Limb (tissue), 2 donors: ENCODE results near the gene RBL1.
"Not testable (repeated sequence)": the region's sequence is repeated elsewhere in the genome, so short reads cannot be mapped to it uniquely, and the experiment has no call there.

Experiments used
- DNase-seq, 2 donors: peaks; one replicate each; pipeline ENCODE4 v3.0.0-alpha.2; 2016; ENCODE audit errors: extremely low spot score in 2 of 2

RBL1 gene

DNA sequence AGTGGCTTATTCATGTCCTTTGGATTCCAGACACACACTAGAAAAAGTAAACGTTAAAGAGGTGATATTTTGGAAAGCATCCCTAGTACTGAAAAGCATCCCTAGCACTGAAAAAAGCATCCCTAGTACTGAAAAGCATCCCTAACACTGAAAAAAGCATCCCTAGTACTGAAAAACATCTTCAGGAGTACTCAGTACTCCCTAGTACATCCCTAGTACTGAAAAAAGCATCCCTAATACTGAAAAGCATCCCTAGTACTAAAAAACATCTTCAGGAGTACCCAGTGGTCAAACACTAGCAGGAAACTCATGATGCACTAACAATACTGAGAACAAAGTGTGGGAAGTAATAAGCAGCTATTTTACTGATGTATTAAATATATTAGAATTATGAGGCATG, 98.7 kb downstream of the RBL1 start:
- DNase-seq: no peak

DNA sequence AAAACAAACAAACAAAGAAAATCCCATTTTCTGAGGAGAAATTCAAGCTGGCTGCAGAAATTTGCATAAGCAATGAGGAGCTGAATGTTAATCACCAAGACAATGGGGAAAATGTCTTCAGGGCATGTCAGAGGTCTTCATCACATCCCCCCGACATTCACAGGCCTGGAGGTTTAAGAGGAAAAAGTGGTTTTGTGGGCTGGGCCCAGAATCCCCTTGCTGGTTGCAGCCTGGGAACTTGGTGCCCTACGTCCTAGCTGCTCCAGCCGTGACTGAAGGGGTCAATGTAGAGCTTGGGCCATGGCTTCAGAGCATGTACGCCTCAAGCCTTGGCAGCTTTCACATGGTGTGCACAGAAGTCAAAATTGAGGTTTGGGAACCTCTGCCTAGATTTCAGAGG, 101.6 kb downstream of the RBL1 start:
- DNase-seq: not testable (repeated sequence)

DNA sequence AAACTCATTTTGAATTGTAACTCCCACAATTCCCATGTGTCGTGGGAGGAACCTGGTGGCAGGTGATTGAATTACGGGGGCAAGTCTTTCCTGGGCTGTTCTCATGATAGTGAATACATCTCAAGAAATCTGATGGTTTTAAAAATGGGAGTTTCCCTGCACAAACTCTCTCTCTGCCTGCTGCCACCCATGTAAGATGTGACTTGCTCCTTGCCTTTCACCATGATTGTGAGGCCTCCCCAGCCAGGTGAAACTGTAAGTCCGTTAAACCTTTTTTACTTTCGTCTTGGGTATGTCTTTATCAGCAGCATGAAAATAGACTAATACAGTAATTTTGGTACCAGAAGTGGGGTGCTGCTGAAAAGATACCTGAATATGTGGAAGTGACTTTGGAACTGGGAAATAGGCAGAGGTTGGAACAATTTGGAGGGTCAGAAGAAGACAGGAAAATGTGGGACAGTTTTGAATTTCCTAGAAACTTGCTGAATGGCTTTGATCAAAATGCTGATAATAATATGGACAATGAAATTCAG, 102.9 kb downstream of the RBL1 start:
- no peak for DNase-seq

DNA sequence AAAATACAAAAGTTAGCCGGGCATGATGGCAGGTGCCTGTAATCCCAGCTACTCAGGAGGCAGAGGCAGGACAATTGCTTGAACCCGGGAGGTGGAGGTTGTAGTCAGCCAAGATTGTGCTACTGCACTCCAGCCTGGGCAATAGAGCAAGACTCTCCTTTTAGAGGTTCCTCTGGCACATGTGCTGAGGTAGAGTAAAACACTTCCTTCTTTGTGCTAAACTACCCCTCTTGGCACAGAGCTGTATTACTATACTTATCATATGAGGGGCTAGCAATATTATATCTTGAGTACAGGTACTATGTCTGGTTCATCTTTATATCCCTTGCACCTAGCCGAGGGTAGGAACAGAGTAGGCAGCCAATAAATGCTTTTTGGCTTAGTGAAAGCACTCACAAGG, 104.1 kb downstream of the RBL1 start:
- DNase-seq: no peak

DNA sequence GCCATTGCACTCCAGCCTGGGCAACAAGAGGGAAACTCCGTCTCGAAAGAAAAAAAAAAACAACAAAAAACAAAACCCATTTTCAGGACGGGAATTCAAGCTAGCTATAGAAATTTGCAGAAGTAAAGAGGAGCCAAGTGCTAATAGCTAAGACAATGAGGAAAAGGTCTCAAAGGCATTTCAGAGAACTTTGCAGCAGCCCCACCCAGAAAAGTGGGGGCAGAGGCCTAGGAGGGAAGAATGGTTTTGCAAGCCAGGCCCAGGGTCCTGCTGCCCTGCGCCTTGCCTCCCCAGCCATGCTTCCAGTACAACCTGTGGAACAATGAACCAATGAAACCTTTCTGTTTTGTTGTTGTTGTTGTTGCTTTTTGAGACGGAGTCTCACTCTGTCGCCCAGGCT, 106.0 kb downstream of the RBL1 start:
- DNase-seq: no peak

DNA sequence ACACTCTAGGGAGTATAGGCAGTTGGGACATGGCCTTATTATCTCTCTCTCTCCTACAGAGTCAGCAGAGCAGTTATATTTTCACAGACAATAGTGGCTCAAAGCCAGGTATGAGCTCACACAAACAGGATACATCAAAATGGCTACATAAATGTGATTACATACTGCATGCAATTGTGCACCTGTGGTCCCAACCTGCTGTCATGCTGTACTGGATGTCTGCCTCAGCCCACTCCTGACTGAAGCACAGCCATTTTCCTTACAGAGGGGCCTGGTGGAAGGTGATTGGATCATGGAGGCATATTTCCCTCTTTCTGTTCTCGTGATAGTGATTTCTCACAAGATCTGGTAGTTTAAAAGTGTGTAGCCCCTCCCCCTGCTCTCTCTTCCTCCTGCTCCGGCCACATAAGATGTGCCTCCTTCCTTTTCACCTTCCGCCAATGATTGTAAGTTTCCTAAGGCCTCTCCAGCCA, 107.3 kb downstream of the RBL1 start:
- no peak for DNase-seq

DNA sequence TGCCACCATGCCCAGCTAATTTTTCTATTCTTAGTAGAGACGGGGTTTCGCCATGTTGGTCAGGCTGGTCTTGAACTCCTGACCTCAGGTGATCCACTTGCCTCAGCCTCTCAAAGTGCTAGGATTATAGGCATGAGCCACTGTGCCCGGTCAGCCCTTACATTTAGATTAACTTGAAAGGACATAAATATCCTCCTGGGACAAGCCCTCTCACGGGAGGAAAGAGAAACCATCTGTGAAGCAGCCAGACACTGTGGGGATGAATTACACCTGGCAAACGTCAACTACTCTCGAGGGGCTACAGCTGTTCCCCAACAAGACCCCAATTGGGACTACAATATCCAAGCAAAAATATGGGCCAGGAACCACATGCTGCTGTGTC, 111.5 kb downstream of the RBL1 start:
- no peak for DNase-seq

DNA sequence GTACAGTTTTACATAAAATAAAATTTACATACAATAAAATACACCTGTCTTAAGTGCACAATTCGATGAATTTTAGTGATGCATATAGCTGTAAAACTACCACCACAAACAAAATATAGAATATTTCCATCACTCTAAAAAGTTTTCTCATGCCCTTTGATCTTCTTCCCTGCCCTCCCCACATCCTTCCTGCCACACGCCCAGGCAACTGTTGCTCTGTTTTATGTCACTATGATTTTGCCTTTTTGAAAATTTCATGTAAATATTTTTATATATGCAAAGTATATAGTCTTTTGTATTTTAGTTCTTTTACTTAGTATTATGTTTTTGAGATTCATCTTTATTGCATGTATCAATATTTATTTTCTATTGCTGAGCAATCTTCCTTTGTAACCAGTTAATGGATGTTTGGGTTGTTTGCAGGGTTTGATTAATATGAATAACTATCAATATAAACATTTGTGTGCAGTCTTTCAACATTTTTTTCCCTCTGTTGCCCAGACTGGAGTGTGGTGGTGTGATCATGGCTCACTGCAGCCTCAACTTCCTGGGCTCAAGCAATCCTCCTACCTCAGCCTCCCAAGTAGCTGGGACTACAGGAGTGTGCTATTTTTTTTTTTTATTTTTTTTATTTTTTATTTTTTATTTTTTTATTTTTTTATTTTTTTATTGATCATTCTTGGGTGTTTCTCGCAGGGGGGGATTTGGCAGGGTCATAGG, 120.5 kb downstream of the RBL1 start:
- DNase-seq: no peak

DNA sequence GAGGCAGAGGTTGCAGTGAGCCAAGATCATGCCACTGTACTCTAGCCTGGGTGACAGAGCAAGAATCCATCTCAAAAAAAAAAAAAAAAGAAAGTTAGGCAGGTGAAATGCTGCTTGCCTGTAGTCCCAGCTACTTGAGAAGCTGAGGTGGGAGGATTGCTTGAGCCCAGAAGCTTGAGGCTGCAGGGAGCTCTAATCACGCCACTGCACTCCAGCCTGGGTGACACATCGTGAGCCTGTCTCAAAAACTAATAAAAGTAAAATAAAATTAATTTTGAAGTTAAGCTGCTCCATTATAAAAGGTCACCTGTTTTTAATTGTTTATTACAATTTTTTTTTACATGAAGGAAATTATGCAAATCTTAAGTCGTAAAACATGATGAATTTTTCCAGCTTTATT, 121.1 kb downstream of the RBL1 start:
- DNase-seq: no peak

DNA sequence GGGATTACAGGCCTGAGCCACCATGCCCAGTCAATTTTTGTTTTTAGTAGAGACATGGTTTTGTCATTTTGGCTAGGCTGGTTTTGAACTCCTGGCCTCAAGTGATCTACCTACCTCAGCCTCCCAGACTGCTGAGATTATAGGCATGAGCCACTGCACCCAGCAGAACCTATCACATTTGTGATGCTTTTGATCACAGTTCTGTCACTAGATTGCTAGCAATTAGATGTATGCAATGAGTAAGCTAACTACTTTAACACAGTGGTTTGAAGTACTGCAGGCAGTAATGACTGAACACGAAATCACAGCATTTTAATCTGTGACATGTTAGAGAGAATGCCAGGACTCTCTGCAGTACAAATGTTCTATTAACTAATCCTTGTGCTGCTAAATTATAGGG, 124.7 kb downstream of the RBL1 start:
- DNase-seq: no peak

DNA sequence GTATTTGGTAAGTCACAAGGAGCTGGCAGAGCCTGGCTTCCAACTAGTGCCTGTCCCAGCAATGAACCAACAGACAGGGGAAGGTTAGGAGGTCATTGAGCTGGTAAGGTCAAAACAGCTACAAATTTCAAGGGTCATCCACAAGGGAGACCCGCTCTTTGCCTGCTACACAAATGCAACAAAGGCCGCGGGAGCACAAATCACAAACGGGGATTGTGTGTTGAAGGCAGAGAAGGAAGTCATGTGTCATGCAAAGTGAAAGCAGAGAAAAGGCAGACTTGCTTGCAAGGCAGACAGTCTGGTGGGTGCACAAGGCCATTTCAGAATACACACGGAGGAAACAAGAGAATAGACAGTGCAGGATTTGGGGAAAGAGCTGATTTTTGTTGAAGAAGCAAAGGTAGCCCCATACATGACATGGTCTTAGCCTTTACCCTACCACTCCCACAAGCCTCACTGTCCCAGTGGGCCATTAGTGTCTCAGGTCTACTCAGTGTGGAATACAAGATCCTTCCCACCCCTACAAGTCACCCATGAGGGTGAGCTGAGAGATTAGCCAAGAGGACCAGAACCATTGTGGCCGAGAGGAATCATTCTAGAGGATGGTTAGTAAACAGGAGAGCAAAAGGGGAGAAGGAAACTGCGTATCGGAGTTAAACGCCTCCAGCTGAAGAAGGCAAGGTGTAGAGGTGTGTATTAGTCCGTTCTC, 126.2 kb downstream of the RBL1 start:
- no peak for DNase-seq

DNA sequence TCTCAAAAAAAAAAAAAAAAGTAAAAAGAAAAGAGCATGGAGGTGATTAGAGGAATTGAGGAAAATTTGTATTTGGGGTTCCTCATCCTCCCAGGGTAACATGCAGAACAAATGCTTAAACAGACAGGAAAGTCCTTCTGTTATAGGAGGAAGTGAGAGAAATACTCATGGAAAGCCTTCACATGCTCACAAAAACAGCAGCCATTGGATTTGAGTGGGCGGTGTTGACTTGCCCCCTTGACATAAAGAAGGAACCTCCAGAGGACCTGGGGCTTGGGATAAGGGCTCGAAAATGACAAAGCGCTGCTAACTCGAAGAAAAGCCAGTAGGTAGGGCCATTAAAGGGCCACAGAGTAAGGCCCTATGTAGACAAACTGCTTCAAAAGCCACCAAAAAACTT, 126.7 kb downstream of the RBL1 start:
- DNase-seq: no peak

DNA sequence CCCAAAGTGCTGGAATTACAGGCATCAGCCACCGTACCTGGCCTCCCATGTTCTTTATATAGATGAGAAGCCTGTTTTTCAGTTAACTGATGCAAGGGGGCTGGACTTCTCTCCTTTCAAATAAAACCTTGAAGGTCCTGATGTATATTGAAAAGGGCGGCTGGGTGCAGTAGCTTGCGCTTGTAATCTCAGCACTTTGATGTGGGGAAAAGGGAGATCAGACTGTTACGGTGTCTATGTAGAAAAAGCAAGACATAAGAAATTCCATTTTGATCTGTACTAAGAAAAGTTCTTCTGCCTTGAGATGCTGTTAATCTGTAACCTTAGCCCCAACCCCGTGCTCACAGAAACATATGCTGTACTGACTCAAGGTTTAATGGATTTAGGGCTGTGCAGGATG, 128.2 kb downstream of the RBL1 start:
- DNase-seq: no peak

DNA sequence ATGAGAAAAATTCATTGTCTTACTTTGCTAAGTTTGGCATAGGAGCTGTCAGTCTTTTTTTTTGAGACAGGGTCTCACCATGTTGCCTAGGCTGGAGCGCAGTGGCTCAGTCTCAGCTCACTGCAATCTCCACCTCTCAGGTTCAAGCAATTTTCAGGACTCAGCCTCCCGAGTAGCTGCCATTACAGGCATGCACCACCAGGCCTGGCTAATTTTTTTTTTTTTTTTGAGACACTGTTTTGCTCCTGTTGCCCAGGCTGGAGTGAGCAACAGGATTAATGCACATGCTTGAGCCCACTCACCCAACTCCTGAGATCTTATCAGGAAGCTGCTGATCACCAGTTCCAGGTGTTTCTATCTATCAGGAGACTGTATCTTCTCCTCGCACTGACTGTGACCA, 128.8 kb downstream of the RBL1 start:
- DNase-seq: not testable (repeated sequence)

DNA sequence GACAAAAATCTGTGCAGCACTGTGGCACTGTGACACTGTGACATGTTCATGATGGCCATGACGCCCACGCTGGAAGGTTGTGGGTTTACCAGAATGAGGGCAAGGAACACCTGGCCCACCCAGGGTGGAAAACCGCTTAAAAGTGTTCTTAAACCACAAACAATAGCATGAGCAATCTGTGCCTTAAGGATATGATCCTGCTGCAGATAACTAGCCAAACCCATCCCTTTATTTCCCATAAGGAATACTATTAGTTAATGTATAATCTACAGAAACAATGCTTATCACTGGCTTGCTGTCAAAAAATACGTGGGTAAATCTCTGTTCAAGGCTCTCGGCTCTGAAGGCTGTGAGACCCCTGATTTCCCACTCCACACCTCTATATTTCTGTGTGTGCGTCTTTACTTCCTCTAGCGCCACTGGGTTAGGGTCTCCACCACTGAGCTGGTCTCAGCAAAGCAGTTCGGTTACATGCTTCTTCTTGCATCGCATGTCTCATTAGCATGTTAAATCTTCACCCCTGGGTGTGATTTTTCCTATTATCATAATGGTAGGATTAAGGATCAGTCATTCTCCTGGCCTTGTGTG, 133.3 kb downstream of the RBL1 start:
- not testable (repeated sequence) for DNase-seq

DNA sequence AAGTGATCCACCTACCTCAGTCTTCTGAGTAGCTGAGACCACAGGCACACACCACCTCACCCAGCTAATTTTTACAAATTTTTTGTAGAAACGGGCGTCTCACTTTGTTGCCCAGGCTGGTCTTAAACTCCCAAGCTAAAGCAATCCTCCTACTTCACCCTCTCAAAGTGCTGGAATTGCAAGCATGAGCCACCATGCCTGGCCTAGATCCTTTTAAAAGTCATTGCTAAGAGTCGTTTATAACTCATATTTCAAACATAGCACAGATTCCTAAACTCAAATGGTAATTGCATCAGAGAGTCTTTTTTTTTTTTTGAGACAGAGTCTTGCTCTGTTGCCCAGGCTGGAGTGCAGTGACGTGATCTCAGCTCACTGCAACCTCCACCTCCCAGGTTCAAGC, 136.6 kb downstream of the RBL1 start:
- no peak for DNase-seq

DNA sequence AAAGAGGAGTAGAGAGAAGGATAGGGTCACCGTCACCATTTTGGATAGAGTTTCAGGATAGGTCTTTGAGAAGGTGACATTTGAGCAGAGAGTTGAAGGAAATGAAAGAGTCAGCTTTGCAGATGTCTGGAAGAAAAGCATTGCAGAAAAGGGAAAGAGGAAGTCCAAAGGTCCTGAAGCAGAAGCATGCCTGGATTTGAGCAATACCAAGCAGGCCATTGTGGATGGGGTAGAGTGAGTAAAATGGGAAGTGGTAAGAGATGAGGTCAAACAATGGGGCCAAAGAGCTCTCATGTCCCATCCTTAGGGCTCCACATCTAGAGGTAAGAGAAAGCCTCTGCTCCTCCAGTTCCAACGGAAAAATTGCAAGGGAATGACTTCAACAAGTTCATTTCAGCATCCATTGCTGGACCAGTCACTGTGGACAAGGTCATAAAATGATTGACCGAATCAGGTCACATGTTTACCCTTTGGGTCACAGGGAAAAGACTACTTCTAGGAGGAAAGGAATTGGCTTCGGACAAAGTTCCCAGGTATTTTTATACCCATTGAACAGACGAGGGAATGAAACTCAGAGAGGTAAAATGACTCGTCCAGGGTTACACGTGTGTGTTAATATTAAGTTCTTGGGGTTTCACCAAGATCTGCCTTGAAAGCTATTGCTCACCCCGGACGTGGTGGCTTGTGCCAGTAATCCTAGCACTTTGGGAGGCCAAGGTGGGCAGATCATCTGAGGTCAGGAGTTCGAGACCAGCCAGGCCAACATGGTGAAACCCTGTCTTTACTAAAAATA, 137.7 kb downstream of the RBL1 start:
- DNase-seq: no peak

DNA sequence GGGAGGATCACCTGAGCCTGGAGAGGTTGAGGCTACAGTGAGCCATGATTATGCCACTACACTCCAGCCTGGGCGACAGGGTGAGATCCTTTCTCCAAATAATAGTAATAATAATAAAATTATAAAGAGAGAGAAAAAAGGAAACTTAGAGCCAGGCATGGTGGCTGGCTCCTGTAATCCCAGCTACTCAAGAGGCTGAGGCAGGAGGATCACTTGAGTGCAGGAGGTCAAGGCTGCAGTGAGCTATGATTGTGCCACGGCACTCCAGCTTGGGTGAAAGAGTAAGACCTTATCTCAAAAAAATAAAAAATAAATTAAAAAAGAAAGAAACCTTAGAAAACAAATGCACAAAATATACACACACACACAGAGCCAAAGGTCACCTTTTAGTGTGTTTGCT, 139.1 kb downstream of the RBL1 start:
- DNase-seq: no peak

DNA sequence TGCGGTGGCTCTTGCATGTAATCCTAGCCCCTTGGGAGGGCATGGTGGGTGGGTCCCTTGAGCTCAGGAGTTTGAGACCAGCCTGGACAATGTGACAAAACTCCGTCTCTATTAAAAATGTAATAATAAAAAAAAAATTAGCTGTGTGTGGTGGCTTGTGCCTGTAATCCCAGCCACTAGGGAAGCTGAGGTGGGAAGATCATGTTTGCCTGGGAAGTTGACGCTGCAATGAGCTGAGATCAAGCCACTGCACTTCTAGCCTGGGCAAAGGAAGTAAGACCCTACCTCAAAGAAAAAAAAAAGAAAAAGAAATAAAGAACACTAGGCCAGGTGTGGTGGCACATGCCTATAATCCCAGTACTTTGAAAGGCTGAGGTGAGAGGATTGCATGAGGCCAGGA, 139.8 kb downstream of the RBL1 start:
- DNase-seq: no peak

DNA sequence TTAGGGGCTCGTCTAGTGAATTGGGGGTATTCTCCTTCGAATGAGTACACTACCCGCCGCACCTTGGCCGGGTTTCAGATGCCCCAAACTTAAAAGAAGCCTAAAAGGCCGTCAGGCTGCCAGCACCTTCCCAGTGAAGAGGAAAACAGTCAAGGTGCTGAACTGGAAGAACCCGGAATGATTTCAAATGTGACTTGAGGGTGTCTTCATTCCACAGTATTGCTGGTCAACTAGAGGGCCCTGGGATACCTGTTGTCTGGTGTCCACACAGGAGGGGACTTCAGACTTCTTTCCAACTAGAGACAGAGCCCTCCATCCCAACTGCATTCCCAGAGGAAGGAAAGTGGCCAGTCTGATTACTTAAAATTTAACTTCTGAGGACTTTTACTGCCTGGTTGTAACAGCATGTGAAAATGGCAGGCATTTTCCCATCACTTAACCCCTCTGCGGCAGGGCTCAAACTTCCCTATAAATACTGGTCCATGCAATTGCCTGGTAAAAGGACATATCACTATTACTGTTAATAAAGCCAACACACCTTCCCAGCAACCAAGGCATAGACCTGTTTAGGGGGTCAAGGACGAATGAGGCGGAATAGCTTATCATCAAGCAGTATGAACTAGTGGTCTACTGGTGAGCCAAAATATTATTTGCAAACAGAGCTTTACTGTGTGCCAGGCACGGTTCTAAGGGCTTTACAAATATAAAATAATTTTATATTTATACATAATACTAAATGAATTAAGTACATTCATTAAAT, 143.6 kb downstream of the RBL1 start:
- no peak for DNase-seq
